T-cell (primary cell): ENCODE results near the gene CLASP1. TPM values are rescaled to one million over a fixed set of nuclear protein-coding genes. Genes with fewer than 3 reads are reported as not detected.
A peak's percentile ranks its signal among the peaks of the same experiment; 100 is the strongest.
"Not testable (repeated sequence)": the region's sequence is repeated elsewhere in the genome, so short reads cannot be mapped to it uniquely, and the experiment has no call there.

ENCODE experiments used
- ATAC-seq, 4 experiments: fragments of 200-7000 bp in 3 of 4; fragments of 150-1000 bp in 1 of 4; cut with Tn5 transposase; replicated peaks in 1 of 4; 1 replicate in 3 of 4; 2 replicates in 1 of 4; pipeline ENCODE4 v1.10.0; 2021; ENCODE audit warnings: moderate library complexity in 3 of 4, mild to moderate bottlenecking in 2 of 4, moderate number of reproducible peaks in 1 of 4
- CTCF ChIA-PET, 2 donors: fragments of 300-600 bp; sonication (Branson Sonifier 250); formaldehyde crosslinking; loops; one replicate each; lab custom pipeline; 2022; ENCODE audit warnings: antibody characterized with exemption in 2 of 2; lab: Charles Lee
- POLR2A ChIA-PET, 2 donors: fragments of 300-600 bp; sonication (Branson Sonifier 250); formaldehyde crosslinking; loops; one replicate each; lab custom pipeline; 2022; ENCODE audit warnings: antibody characterized with exemption in 2 of 2; lab: Charles Lee
- DNase-seq, 35 experiments: peaks; one replicate each; pipeline versions ENCODE4 v3.0.0 to v3.0.0-alpha.2; 2013 to 2023
- H3K27ac ChIP-seq: one replicate; pipeline ENCODE4 v1.5.1; 2013; ENCODE audit warnings: low read length
- H3K27me3 ChIP-seq, 2 experiments: replicated peaks in 1 of 2; 1 replicate in 1 of 2; 2 replicates in 1 of 2; pipeline versions ENCODE4 v1.6.1 to v1.7.0; 2013; ENCODE audit warnings: low read length in 1 of 2, mixed read lengths in 1 of 2; ENCODE audit not compliant: control insufficient read depth in 2 of 2, insufficient read depth in 2 of 2; ENCODE audit errors: extremely low read depth in 1 of 2
- H3K36me3 ChIP-seq, 2 donors: 1 replicate in 1 of 2; 2 replicates in 1 of 2; pipeline versions ENCODE4 v1.6.1 to v1.7.0; 2013; ENCODE audit warnings: low read length in 1 of 2; ENCODE audit not compliant: control insufficient read depth in 2 of 2, insufficient read depth in 1 of 2; ENCODE audit errors: extremely low read depth in 1 of 2
- H3K4me1 ChIP-seq, 2 experiments: 1 replicate in 1 of 2; 2 replicates in 1 of 2; pipeline versions ENCODE4 v1.6.1 to v1.7.0; 2013; ENCODE audit warnings: low read length in 2 of 2, mixed read lengths in 1 of 2; ENCODE audit not compliant: insufficient read depth in 2 of 2, control insufficient read depth in 1 of 2; ENCODE audit errors: extremely low read depth in 1 of 2
- H3K4me3 ChIP-seq, 2 donors: 1 replicate in 1 of 2; 2 replicates in 1 of 2; pipeline versions ENCODE4 v1.5.1 to v1.7.0; 2013; ENCODE audit warnings: mild to moderate bottlenecking in 2 of 2, low read length in 1 of 2, moderate library complexity in 1 of 2; ENCODE audit not compliant: control insufficient read depth in 1 of 2; ENCODE audit errors: extremely low read depth in 1 of 2
- H3K9me3 ChIP-seq: 2 replicates; pipeline ENCODE4 v1.7.0; 2013
- H3K27ac Mint-ChIP-seq, 2 donors: one replicate each; pipeline ENCODE4 v1.8.0; 2020 to 2021; ENCODE audit warnings: mild to moderate bottlenecking in 2 of 2, mixed read lengths in 2 of 2
- H3K27me3 Mint-ChIP-seq, 2 donors: one replicate each; pipeline ENCODE4 v1.8.0; 2021 to 2022; ENCODE audit warnings: mixed read lengths in 2 of 2
- H3K36me3 Mint-ChIP-seq: one replicate; pipeline ENCODE4 v1.8.0; 2021; ENCODE audit warnings: mixed read lengths
- H3K4me1 Mint-ChIP-seq, 3 donors: one replicate each; pipeline ENCODE4 v1.8.0; 2020 to 2022; ENCODE audit warnings: mixed read lengths in 3 of 3, mild to moderate bottlenecking in 1 of 3
- H3K4me3 Mint-ChIP-seq, 3 donors: one replicate each; pipeline ENCODE4 v1.8.0; 2020 to 2022; ENCODE audit warnings: mild to moderate bottlenecking in 3 of 3, mixed read lengths in 3 of 3, moderate library complexity in 3 of 3
- H3K9me3 Mint-ChIP-seq, 3 donors: one replicate each; pipeline ENCODE4 v1.8.0; 2020 to 2022; ENCODE audit warnings: mixed read lengths in 3 of 3
- WGBS: methylation state at CpG from one replicate; pipeline ENCODE4 v1.1.5; 2013; ENCODE audit warnings: missing lambda C conversion rate; ENCODE audit not compliant: insufficient coverage; 5-methylcytosine and 5-hydroxymethylcytosine counted together
- total RNA-seq, 35 experiments: library from RNA in 6 of 35; stranded (reverse) in 6 of 35; fragments of 120-200 nt in 1 of 35; gene quantifications; one replicate each; pipeline versions ENCODE4 v1.2.1 to v1.2.4 and lab custom pipeline; 2013 to 2026

The CLASP1 gene
- total RNA-seq, 5 donors from 2014 or later (not counting 1 experiment from before 2014, with no cell fraction given): 57.8 to 72.8 (median 65.1) TPM

- H3K27ac Mint-ChIP-seq: peak overlapping the region in 1 of 2 donors; percentile 27
- DNase-seq (no peak), ATAC-seq (no peak)
Observed at GRCh38 chr2:121478996-121479745, 170.1 kb downstream of the CLASP1 start.

GRCh38 chr2:121478358-121478995 is 170.8 kb downstream of the CLASP1 start:
- POLR2A ChIA-PET, H3K4me3 ChIP-seq, H3K27ac ChIP-seq, H3K36me3 ChIP-seq, H3K9me3 Mint-ChIP-seq, H3K9me3 ChIP-seq, CTCF ChIA-PET, DNase-seq, ATAC-seq, H3K27me3 Mint-ChIP-seq, H3K4me3 Mint-ChIP-seq, H3K27me3 ChIP-seq, H3K27ac Mint-ChIP-seq, H3K4me1 ChIP-seq: not testable (repeated sequence)
- Mint-ChIP-seq H3K4me1 (peaks cover 43 to 58% (median 44%) of the 10 kb centered on the region in 3 donors), H3K36me3 (peaks cover 13% of the 10 kb centered on the region)
- WGBS: 100% methylated on average over 1 of the region's 7 CpGs

More at GRCh38 chr2:121478996-121479745, 170.1 kb downstream of the CLASP1 start:
- WGBS: no CpG with 5 or more reads among the region's 6 CpGs
- no peaks in the 10 kb centered on the region for H3K27me3 ChIP-seq
- peaks cover 15% of the 10 kb centered on the region for H3K36me3 Mint-ChIP-seq
- no peak overlapping the region for H3K4me3 ChIP-seq
- ChIA-PET POLR2A (no interaction called here), CTCF (no interaction called here)
- H3K4me3 Mint-ChIP-seq: no peak overlapping the region
- H3K27me3 Mint-ChIP-seq: no peaks in the 10 kb centered on the region
- H3K4me1 ChIP-seq: peaks cover 0 to 5% of the 10 kb centered on the region in 2 experiments
- H3K4me1 Mint-ChIP-seq: peaks cover 38 to 55% (median 40%) of the 10 kb centered on the region in 3 donors
- no peaks in the 10 kb centered on the region for H3K9me3 ChIP-seq
- peaks cover 2 to 8% of the 10 kb centered on the region in 2 donors for H3K36me3 ChIP-seq
- no peak overlapping the region for H3K27ac ChIP-seq
- no peaks in the 10 kb centered on the region for H3K9me3 Mint-ChIP-seq

- 100% methylated on average over 3 of the region's 3 CpGs for WGBS
- no peaks in the 10 kb centered on the region for H3K27me3 ChIP-seq
- H3K36me3 ChIP-seq: no peaks in the 10 kb centered on the region
- no peaks in the 10 kb centered on the region for H3K9me3 Mint-ChIP-seq
- H3K27me3 Mint-ChIP-seq: no peaks in the 10 kb centered on the region
- no peak overlapping the region for H3K4me3 ChIP-seq
- ATAC-seq (no peak), DNase-seq (no peak)
- ChIA-PET POLR2A (interaction anchor here in 1 of 2 donors (1.2 kb wide), 1 partner anchor 41 kb away, joined by 4 read pairs; no protein-coding TSS in a partner anchor), CTCF (interaction anchor here in 1 of 2 donors (0.5 kb wide), 1 partner anchor 244 kb away, joined by 5 read pairs; no protein-coding TSS in a partner anchor)
- no peak overlapping the region for H3K4me3 Mint-ChIP-seq
- H3K9me3 ChIP-seq: no peaks in the 10 kb centered on the region
- H3K27ac ChIP-seq: no peak overlapping the region
- peaks cover 42 to 69% (median 53%) of the 10 kb centered on the region in 3 donors for H3K4me1 Mint-ChIP-seq
- peaks cover 12% of the 10 kb centered on the region for H3K36me3 Mint-ChIP-seq
- peaks cover 3 to 5% of the 10 kb centered on the region in 2 experiments for H3K4me1 ChIP-seq
- H3K27ac Mint-ChIP-seq: no peak overlapping the region
Observed at GRCh38 chr2:121476684-121477083, 172.6 kb downstream of the CLASP1 start.

GRCh38 chr2:121475811-121476571 is 173.3 kb downstream of the CLASP1 start:
- POLR2A ChIA-PET: interaction anchor here in 1 of 2 donors (1.2 kb wide), 1 partner anchor 42 kb away, joined by 4 read pairs; no protein-coding TSS in a partner anchor
- Histone ChIP-seq H3K27ac (no peak overlapping the region), H3K4me3 (no peak overlapping the region), H3K27me3 (no peaks in the 10 kb centered on the region), H3K36me3 (no peaks in the 10 kb centered on the region), H3K9me3 (no peaks in the 10 kb centered on the region), H3K4me1 (peaks cover 3 to 5% of the 10 kb centered on the region in 2 experiments)
- H3K27me3 Mint-ChIP-seq: no peaks in the 10 kb centered on the region
- H3K9me3 Mint-ChIP-seq: no peaks in the 10 kb centered on the region
- CTCF ChIA-PET: no interaction called here
- DNase-seq: no peak
- H3K36me3 Mint-ChIP-seq: peaks cover 18% of the 10 kb centered on the region
- 100% methylated on average over 1 of the region's 4 CpGs for WGBS
- H3K4me3 Mint-ChIP-seq: no peak overlapping the region
- ATAC-seq: no peak
- H3K4me1 Mint-ChIP-seq: peaks cover 42 to 68% (median 54%) of the 10 kb centered on the region in 3 donors
- H3K27ac Mint-ChIP-seq: peak overlapping the region in 1 of 2 donors; percentile 19

- Mint-ChIP-seq H3K27me3 (no peaks in the 10 kb centered on the region), H3K36me3 (peaks cover 32% of the 10 kb centered on the region), H3K9me3 (no peaks in the 10 kb centered on the region), H3K4me3 (no peak overlapping the region), H3K27ac (peak overlapping the region in 1 of 2 donors; percentile 9), H3K4me1 (peaks cover 23 to 49% (median 40%) of the 10 kb centered on the region in 3 donors)
- no peak overlapping the region for H3K27ac ChIP-seq
- H3K9me3 ChIP-seq: no peaks in the 10 kb centered on the region
- peaks cover 0 to 3% of the 10 kb centered on the region in 2 experiments for H3K4me1 ChIP-seq
- ChIA-PET CTCF (no interaction called here), POLR2A (no interaction called here)
- H3K36me3 ChIP-seq: peaks cover 0 to 15% of the 10 kb centered on the region in 2 donors
- H3K27me3 ChIP-seq: no peaks in the 10 kb centered on the region
- ATAC-seq (no peak), DNase-seq (no peak)
- WGBS: 100% methylated on average over 1 of the region's 2 CpGs
- H3K4me3 ChIP-seq: no peak overlapping the region
Observed at GRCh38 chr2:121473512-121473911, 175.8 kb downstream of the CLASP1 start.

- no peak for ATAC-seq
- H3K27ac Mint-ChIP-seq: peak overlapping the region in 1 of 2 donors; percentile 18
- no peaks in the 10 kb centered on the region for H3K9me3 Mint-ChIP-seq
- H3K4me1 Mint-ChIP-seq: peaks cover 23 to 49% (median 40%) of the 10 kb centered on the region in 3 donors
- peaks cover 2 to 20% of the 10 kb centered on the region in 2 donors for H3K36me3 ChIP-seq
- no peaks in the 10 kb centered on the region for H3K27me3 ChIP-seq
- ChIA-PET CTCF (no interaction called here), POLR2A (no interaction called here)
- H3K27me3 Mint-ChIP-seq: no peaks in the 10 kb centered on the region
- no peak overlapping the region for H3K4me3 Mint-ChIP-seq
- H3K4me3 ChIP-seq: no peak overlapping the region
- no CpG with 5 or more reads among the region's 2 CpGs for WGBS
- H3K9me3 ChIP-seq: no peaks in the 10 kb centered on the region
- no peak for DNase-seq
- peaks cover 0 to 3% of the 10 kb centered on the region in 2 experiments for H3K4me1 ChIP-seq
- H3K27ac ChIP-seq: no peak overlapping the region
- peaks cover 42% of the 10 kb centered on the region for H3K36me3 Mint-ChIP-seq
Observed at GRCh38 chr2:121472470-121472993, 176.7 kb downstream of the CLASP1 start.
